ENCODE data around the gene MLH3. TPM values are rescaled to one million over a fixed set of nuclear protein-coding genes. Genes with fewer than 3 reads are reported as not detected.

Gene MLH3
- total and polyA plus RNA-seq, 2 of the 13 experiments (the other 11 are each of a cell fraction or from before 2014, with no cell fraction given): 14.4 to 24.8 TPM

GRCh38 chr14:75050852-75051555, at the start of gene MLH3 (continued):
- TF ChIP-seq SNAPC4 (CRISPR knock-in tag; IDR thresholded peaks at IDR 0.05) (no peak), POGZ (CRISPR knock-in tag; IDR thresholded peaks at IDR 0.05) (no peak), ZNF768 (CRISPR knock-in tag; IDR thresholded peaks at IDR 0.05) (peak; percentile 75; the same call in 1 of the 2 replicates), FOXA3 (CRISPR knock-in tag; IDR thresholded peaks at IDR 0.05) (peak; percentile 18; the same call in 1 of the 2 replicates), ZNF350 (CRISPR knock-in tag; IDR thresholded peaks at IDR 0.05; ENCODE audit: borderline replicate concordance, low read depth) (peak; percentile 47; the same call in 1 of the 2 replicates), IKZF4 (CRISPR knock-in tag; IDR thresholded peaks at IDR 0.05; ENCODE audit: borderline replicate concordance, low read depth, not compliant biosample characterization) (no peak), NONO (IDR thresholded peaks at IDR 0.05) (no peak), NONO (CRISPR knock-in tag; conservative IDR thresholded peaks at IDR 0.05) (0 out of 2 replicates have a peak, but pooled peaks have one; percentile 43), PPARG (CRISPR knock-in tag; conservative IDR thresholded peaks at IDR 0.05) (no peak; the same call in none of the 2 replicates)
- TF ChIP-seq, protein P1, sequence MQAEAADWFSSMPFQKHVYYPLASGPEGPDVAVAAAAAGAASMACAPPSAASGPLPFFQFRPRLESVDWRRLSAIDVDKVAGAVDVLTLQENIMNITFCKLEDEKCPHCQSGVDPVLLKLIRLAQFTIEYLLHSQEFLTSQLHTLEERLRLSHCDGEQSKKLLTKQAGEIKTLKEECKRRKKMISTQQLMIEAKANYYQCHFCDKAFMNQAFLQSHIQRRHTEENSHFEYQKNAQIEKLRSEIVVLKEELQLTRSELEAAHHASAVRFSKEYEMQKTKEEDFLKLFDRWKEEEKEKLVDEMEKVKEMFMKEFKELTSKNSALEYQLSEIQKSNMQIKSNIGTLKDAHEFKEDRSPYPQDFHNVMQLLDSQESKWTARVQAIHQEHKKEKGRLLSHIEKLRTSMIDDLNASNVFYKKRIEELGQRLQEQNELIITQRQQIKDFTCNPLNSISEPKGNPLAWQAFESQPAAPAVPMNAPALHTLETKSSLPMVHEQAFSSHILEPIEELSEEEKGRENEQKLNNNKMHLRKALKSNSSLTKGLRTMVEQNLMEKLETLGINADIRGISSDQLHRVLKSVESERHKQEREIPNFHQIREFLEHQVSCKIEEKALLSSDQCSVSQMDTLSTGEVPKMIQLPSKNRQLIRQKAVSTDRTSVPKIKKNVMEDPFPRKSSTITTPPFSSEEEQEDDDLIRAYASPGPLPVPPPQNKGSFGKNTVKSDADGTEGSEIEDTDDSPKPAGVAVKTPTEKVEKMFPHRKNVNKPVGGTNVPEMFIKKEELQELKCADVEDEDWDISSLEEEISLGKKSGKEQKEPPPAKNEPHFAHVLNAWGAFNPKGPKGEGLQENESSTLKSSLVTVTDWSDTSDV (CRISPR knock-in tag; IDR thresholded peaks at IDR 0.05): peak; percentile 78
- TF ChIP-seq, protein P2, sequence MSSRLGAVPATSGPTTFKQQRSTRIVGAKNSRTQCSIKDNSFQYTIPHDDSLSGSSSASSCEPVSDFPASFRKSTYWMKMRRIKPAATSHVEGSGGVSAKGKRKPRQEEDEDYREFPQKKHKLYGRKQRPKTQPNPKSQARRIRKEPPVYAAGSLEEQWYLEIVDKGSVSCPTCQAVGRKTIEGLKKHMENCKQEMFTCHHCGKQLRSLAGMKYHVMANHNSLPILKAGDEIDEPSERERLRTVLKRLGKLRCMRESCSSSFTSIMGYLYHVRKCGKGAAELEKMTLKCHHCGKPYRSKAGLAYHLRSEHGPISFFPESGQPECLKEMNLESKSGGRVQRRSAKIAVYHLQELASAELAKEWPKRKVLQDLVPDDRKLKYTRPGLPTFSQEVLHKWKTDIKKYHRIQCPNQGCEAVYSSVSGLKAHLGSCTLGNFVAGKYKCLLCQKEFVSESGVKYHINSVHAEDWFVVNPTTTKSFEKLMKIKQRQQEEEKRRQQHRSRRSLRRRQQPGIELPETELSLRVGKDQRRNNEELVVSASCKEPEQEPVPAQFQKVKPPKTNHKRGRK (CRISPR knock-in tag; IDR thresholded peaks at IDR 0.05): no peak
- TF ChIP-seq, protein P3, sequence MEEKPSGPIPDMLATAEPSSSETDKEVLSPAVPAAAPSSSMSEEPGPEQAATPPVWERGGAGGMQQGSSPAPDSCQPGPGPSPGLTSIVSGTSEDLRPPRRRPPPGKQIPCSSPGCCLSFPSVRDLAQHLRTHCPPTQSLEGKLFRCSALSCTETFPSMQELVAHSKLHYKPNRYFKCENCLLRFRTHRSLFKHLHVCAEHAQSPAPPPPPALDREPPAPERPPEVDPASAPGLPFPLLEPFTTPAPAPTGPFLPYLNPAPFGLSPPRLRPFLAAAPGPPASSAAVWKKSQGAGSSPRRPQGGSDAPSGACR (CRISPR knock-in tag; IDR thresholded peaks at IDR 0.05): no peak
- TF ChIP-seq, protein P4, sequence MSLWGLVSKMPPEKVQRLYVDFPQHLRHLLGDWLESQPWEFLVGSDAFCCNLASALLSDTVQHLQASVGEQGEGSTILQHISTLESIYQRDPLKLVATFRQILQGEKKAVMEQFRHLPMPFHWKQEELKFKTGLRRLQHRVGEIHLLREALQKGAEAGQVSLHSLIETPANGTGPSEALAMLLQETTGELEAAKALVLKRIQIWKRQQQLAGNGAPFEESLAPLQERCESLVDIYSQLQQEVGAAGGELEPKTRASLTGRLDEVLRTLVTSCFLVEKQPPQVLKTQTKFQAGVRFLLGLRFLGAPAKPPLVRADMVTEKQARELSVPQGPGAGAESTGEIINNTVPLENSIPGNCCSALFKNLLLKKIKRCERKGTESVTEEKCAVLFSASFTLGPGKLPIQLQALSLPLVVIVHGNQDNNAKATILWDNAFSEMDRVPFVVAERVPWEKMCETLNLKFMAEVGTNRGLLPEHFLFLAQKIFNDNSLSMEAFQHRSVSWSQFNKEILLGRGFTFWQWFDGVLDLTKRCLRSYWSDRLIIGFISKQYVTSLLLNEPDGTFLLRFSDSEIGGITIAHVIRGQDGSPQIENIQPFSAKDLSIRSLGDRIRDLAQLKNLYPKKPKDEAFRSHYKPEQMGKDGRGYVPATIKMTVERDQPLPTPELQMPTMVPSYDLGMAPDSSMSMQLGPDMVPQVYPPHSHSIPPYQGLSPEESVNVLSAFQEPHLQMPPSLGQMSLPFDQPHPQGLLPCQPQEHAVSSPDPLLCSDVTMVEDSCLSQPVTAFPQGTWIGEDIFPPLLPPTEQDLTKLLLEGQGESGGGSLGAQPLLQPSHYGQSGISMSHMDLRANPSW (CRISPR knock-in tag; IDR thresholded peaks at IDR 0.05; ENCODE audit: borderline replicate concordance): no peak; the same call in 1 of the 2 replicates
- TF ChIP-seq, protein P5, sequence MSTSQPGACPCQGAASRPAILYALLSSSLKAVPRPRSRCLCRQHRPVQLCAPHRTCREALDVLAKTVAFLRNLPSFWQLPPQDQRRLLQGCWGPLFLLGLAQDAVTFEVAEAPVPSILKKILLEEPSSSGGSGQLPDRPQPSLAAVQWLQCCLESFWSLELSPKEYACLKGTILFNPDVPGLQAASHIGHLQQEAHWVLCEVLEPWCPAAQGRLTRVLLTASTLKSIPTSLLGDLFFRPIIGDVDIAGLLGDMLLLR (CRISPR knock-in tag; IDR thresholded peaks at IDR 0.05): peak; percentile 61; the same call in 1 of the 2 replicates

All from HepG2 (cell line).